ENCODE data around the gene BRAF.

BRAF gene

DNA sequence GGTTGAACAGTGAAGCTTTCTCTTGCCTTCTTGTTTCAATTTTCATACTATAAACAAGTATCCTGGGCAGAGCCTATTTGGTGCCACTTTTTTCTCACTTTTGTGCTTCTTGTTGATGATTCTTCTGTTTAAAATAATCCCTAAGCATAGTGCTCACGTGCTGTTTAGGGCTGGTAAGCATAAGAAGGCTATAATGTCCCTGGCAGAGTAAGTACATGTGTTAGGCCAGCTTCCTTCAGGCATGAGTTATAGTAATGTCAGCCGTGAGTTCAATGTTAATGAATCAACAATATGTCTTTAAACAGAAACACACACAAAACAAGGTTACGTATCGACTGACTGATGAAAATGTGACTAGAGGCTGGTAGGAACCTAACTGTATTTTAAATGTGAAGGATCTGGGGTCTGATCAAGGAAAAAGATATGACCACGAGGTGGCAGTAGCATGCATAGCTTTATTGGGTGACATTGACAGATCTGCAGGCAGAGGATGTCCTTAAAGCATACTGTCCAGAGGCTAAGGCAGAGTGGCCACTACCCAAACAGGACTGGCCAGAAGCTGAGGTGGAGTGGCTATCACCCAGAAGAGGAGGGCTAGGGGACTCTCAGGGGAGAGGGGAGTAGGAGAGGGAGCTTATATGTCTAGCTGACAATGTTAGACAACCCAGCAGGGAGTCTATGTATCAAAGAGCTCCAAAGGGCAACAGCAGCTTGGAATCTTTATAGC, 113.7 kb downstream of the BRAF start (continued):
- TF ChIP-seq GLIS3 (CRISPR knock-in tag; IDR thresholded peaks at IDR 0.05), result no peak

DNA sequence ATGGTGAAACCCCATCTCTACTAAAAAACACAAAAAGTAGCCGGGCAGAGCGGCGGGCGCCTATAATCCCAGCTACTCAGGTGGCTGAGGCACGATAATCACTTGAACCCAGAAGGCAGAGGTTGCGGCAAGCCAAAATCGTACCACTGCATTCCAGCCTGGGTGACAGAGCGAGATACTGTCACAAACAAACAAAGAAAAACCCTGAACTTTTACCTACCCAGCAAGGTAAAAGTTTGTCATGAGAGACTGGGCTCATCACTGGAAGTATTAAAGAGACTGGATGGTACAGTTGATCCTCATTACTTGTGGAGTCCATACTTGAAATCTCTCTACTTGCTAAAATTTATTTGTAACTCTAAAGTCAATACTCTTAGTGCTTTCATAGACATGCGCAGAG, 114.3 kb downstream of the BRAF start:
- no peak for TF ChIP-seq PPARA (CRISPR knock-in tag; IDR thresholded peaks at IDR 0.05; ENCODE audit: borderline replicate concordance)
- no peak for TF ChIP-seq ESRRG (CRISPR knock-in tag; IDR thresholded peaks at IDR 0.05)
- TF ChIP-seq, protein P1, sequence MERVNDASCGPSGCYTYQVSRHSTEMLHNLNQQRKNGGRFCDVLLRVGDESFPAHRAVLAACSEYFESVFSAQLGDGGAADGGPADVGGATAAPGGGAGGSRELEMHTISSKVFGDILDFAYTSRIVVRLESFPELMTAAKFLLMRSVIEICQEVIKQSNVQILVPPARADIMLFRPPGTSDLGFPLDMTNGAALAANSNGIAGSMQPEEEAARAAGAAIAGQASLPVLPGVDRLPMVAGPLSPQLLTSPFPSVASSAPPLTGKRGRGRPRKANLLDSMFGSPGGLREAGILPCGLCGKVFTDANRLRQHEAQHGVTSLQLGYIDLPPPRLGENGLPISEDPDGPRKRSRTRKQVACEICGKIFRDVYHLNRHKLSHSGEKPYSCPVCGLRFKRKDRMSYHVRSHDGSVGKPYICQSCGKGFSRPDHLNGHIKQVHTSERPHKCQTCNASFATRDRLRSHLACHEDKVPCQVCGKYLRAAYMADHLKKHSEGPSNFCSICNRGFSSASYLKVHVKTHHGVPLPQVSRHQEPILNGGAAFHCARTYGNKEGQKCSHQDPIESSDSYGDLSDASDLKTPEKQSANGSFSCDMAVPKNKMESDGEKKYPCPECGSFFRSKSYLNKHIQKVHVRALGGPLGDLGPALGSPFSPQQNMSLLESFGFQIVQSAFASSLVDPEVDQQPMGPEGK (CRISPR knock-in tag; IDR thresholded peaks at IDR 0.05; ENCODE audit: borderline replicate concordance), result no peak
- TF ChIP-seq, protein P2, sequence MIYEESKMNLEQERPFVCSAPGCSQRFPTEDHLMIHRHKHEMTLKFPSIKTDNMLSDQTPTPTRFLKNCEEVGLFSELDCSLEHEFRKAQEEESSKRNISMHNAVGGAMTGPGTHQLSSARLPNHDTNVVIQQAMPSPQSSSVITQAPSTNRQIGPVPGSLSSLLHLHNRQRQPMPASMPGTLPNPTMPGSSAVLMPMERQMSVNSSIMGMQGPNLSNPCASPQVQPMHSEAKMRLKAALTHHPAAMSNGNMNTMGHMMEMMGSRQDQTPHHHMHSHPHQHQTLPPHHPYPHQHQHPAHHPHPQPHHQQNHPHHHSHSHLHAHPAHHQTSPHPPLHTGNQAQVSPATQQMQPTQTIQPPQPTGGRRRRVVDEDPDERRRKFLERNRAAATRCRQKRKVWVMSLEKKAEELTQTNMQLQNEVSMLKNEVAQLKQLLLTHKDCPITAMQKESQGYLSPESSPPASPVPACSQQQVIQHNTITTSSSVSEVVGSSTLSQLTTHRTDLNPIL (CRISPR knock-in tag; IDR thresholded peaks at IDR 0.05; ENCODE audit: low read depth), result no peak
- ATAC-seq, result no peak

DNA sequence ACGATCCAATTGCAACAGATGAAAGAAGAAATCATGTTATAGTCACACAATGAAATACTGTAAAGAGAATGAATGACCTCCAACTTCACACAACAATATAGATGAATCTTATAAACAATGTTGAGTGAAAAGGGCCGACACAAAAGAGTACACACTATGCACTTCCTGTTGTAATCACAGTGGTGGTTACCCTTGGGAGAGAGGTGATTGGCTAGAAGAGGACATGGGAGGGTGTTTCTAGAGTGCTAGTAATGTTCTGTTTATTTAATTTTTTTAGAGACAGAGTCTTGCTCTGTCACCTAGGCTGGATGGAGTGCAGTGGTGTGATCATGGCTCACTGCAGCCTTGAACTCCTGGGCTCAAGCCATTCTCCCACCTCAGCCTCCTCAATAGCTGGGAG, 145.8 kb downstream of the BRAF start:
- ATAC-seq, result no peak
- TF ChIP-seq ZFP3 (CRISPR knock-in tag; IDR thresholded peaks at IDR 0.05) (no peak), ZNF565 (CRISPR knock-in tag; conservative IDR thresholded peaks at IDR 0.05; ENCODE audit: low read depth) (no peak), PPARA (CRISPR knock-in tag; IDR thresholded peaks at IDR 0.05; ENCODE audit: borderline replicate concordance) (no peak), RARB (CRISPR knock-in tag; IDR thresholded peaks at IDR 0.05) (no peak), ZFP30 (CRISPR knock-in tag; IDR thresholded peaks at IDR 0.05) (no peak), TCF4 (CRISPR knock-in tag; IDR thresholded peaks at IDR 0.05; ENCODE audit: borderline replicate concordance) (no peak), OSR1 (CRISPR knock-in tag; IDR thresholded peaks at IDR 0.05) (no peak), ZNF70 (CRISPR knock-in tag; IDR thresholded peaks at IDR 0.05) (no peak), TOX (CRISPR knock-in tag; IDR thresholded peaks at IDR 0.05; ENCODE audit: borderline replicate concordance) (no peak), ISL1 (CRISPR knock-in tag; IDR thresholded peaks at IDR 0.05) (no peak), GLIS3 (CRISPR knock-in tag; IDR thresholded peaks at IDR 0.05) (no peak), ARNTL (CRISPR knock-in tag; IDR thresholded peaks at IDR 0.05; ENCODE audit: borderline replicate concordance, low read depth) (no peak), SNAI2 (CRISPR knock-in tag; IDR thresholded peaks at IDR 0.05) (no peak), ESRRG (CRISPR knock-in tag; IDR thresholded peaks at IDR 0.05) (no peak)
- TF ChIP-seq, protein P3, sequence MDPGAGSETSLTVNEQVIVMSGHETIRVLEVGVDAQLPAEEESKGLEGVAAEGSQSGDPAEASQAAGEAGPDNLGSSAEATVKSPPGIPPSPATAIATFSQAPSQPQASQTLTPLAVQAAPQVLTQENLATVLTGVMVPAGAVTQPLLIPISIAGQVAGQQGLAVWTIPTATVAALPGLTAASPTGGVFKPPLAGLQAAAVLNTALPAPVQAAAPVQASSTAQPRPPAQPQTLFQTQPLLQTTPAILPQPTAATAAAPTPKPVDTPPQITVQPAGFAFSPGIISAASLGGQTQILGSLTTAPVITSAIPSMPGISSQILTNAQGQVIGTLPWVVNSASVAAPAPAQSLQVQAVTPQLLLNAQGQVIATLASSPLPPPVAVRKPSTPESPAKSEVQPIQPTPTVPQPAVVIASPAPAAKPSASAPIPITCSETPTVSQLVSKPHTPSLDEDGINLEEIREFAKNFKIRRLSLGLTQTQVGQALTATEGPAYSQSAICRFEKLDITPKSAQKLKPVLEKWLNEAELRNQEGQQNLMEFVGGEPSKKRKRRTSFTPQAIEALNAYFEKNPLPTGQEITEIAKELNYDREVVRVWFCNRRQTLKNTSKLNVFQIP (CRISPR knock-in tag; IDR thresholded peaks at IDR 0.05; ENCODE audit: borderline replicate concordance, low read depth), result no peak
- TF ChIP-seq, protein P4, sequence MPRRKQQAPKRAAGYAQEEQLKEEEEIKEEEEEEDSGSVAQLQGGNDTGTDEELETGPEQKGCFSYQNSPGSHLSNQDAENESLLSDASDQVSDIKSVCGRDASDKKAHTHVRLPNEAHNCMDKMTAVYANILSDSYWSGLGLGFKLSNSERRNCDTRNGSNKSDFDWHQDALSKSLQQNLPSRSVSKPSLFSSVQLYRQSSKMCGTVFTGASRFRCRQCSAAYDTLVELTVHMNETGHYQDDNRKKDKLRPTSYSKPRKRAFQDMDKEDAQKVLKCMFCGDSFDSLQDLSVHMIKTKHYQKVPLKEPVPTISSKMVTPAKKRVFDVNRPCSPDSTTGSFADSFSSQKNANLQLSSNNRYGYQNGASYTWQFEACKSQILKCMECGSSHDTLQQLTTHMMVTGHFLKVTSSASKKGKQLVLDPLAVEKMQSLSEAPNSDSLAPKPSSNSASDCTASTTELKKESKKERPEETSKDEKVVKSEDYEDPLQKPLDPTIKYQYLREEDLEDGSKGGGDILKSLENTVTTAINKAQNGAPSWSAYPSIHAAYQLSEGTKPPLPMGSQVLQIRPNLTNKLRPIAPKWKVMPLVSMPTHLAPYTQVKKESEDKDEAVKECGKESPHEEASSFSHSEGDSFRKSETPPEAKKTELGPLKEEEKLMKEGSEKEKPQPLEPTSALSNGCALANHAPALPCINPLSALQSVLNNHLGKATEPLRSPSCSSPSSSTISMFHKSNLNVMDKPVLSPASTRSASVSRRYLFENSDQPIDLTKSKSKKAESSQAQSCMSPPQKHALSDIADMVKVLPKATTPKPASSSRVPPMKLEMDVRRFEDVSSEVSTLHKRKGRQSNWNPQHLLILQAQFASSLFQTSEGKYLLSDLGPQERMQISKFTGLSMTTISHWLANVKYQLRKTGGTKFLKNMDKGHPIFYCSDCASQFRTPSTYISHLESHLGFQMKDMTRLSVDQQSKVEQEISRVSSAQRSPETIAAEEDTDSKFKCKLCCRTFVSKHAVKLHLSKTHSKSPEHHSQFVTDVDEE (CRISPR knock-in tag; IDR thresholded peaks at IDR 0.05), result no peak
- TF ChIP-seq, protein P1 (CRISPR knock-in tag; IDR thresholded peaks at IDR 0.05; ENCODE audit: borderline replicate concordance), result no peak
- TF ChIP-seq, protein P5, sequence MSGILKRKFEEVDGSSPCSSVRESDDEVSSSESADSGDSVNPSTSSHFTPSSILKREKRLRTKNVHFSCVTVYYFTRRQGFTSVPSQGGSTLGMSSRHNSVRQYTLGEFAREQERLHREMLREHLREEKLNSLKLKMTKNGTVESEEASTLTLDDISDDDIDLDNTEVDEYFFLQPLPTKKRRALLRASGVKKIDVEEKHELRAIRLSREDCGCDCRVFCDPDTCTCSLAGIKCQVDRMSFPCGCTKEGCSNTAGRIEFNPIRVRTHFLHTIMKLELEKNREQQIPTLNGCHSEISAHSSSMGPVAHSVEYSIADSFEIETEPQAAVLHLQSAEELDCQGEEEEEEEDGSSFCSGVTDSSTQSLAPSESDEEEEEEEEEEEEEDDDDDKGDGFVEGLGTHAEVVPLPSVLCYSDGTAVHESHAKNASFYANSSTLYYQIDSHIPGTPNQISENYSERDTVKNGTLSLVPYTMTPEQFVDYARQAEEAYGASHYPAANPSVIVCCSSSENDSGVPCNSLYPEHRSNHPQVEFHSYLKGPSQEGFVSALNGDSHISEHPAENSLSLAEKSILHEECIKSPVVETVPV (CRISPR knock-in tag; IDR thresholded peaks at IDR 0.05), result no peak
- TF ChIP-seq, protein P2 (CRISPR knock-in tag; IDR thresholded peaks at IDR 0.05; ENCODE audit: low read depth), result no peak
